HG03575 (cell line): ENCODE data around the gene ZNF469.
"Not testable (repeated sequence)": the region's sequence is repeated elsewhere in the genome, so short reads cannot be mapped to it uniquely, and the experiment has no call there.

Experiments used
- ATAC-seq: cut with Tn5 transposase; IDR thresholded peaks from one replicate; pipeline ENCODE4 v1.9.1; 2021; ENCODE audit not compliant: unreplicated experiment, insufficient number of reproducible peaks, low FRiP score; ENCODE audit errors: extremely low read depth

The ZNF469 gene

GRCh38 chr16:88401604-88402246 lies 19.0 kb downstream of the ZNF469 start:
- no peak for ATAC-seq

GRCh38 chr16:88402551-88403240 lies 19.9 kb downstream of the ZNF469 start:
- no peak for ATAC-seq

- no peak for ATAC-seq
Observed at GRCh38 chr16:88403794-88404581, 21.2 kb downstream of the ZNF469 start.

GRCh38 chr16:88404769-88405168 lies 22.0 kb downstream of the ZNF469 start:
- ATAC-seq = no peak

- ATAC-seq = no peak
Observed at GRCh38 chr16:88405216-88406060, 22.7 kb downstream of the ZNF469 start.

- ATAC-seq = no peak
Observed at GRCh38 chr16:88406096-88407041, 23.6 kb downstream of the ZNF469 start.

- ATAC-seq = no peak
Observed at GRCh38 chr16:88407042-88407420, 24.3 kb downstream of the ZNF469 start.

GRCh38 chr16:88407807-88408206 lies 25.0 kb downstream of the ZNF469 start:
- no peak for ATAC-seq

- ATAC-seq = no peak
Observed at GRCh38 chr16:88408561-88409142, 25.9 kb downstream of the ZNF469 start.

GRCh38 chr16:88409296-88410065 lies 26.7 kb downstream of the ZNF469 start:
- ATAC-seq = no peak

GRCh38 chr16:88410297-88410968 lies 27.7 kb downstream of the ZNF469 start:
- not testable (repeated sequence) for ATAC-seq

GRCh38 chr16:88411951-88412576 lies 29.3 kb downstream of the ZNF469 start:
- ATAC-seq = no peak

- ATAC-seq = no peak
Observed at GRCh38 chr16:88412766-88413165, 30.0 kb downstream of the ZNF469 start.

- ATAC-seq = no peak
Observed at GRCh38 chr16:88413231-88413630, 30.5 kb downstream of the ZNF469 start.

GRCh38 chr16:88413631-88414030 lies 30.9 kb downstream of the ZNF469 start:
- ATAC-seq = no peak
